Measurements from ENCODE around the gene KCNB1.

DNA sequence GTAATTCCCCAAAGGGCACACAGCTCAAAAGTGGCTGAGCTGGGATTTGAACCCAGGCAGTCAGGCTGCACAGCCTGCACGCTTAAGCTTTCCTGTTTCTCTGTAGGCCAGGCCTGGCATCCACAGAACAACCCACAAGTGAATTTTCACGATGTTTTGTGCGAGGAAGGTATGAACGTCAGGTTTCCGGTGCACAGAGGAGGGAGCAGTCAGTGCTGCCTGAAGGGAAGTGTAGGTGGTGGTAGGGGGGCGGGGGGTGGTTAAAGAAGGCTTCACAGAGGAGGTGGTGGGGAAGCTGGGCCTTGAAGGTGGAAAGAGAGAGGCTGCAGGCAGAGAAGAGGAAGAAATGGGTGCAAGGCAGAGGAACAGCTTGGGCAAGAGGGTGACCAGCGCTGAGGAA, 14.1 kb downstream of the KCNB1 start:
- TF ChIP-seq EZH2 (IDR thresholded peaks at IDR 0.05; ENCODE audit: insufficient read depth, poor library complexity, severe bottlenecking) (no peak), EZH2phosphoT487 (IDR thresholded peaks at IDR 0.05; ENCODE audit: insufficient read depth, low read depth) (no peak)
